Osteocyte (in vitro differentiated cells): ENCODE data around the gene APOL3. TPM values are rescaled to one million over a fixed set of nuclear protein-coding genes. Genes with fewer than 3 reads are reported as not detected.
"Not testable (repeated sequence)": the region's sequence is repeated elsewhere in the genome, so short reads cannot be mapped to it uniquely, and the experiment has no call there.

ENCODE experiments used
- DNase-seq: peaks from one replicate; pipeline ENCODE4 v3.0.0; 2021; ENCODE audit warnings: mixed read lengths; ENCODE audit not compliant: unreplicated experiment; ENCODE audit errors: extremely low spot score
- H3K27ac Mint-ChIP-seq: one replicate; pipeline ENCODE4 v1.8.0; 2021; ENCODE audit warnings: mild to moderate bottlenecking, mixed read lengths; ENCODE audit not compliant: unreplicated experiment
- H3K27me3 Mint-ChIP-seq: one replicate; pipeline ENCODE4 v1.8.0; 2021; ENCODE audit warnings: mixed read lengths; ENCODE audit not compliant: unreplicated experiment
- H3K36me3 Mint-ChIP-seq: one replicate; pipeline ENCODE4 v1.8.0; 2021; ENCODE audit warnings: mixed read lengths; ENCODE audit not compliant: unreplicated experiment
- H3K4me1 Mint-ChIP-seq: one replicate; pipeline ENCODE4 v1.8.0; 2021; ENCODE audit warnings: mixed read lengths; ENCODE audit not compliant: unreplicated experiment
- H3K4me3 Mint-ChIP-seq: one replicate; pipeline ENCODE4 v1.8.0; 2021; ENCODE audit warnings: mild to moderate bottlenecking, moderate library complexity, mixed read lengths; ENCODE audit not compliant: unreplicated experiment
- H3K9me3 Mint-ChIP-seq: one replicate; pipeline ENCODE4 v1.8.0; 2021; ENCODE audit warnings: mixed read lengths; ENCODE audit not compliant: unreplicated experiment
- CTCF ChIP-seq: fragments of 200-600 bp; sonication (generic); IDR thresholded peaks from 2 replicates; pipeline ENCODE4 v1.5.0; 2021; ENCODE audit warnings: antibody characterized with exemption, mild to moderate bottlenecking, moderate library complexity
- total RNA-seq: library from RNA; stranded (reverse); gene quantifications from 2 replicates; pipeline ENCODE4 v1.2.1, GENCODE V29; 2021

The APOL3 gene
- total RNA-seq, 1 donor from 2014 or later, result 10.8 TPM

DNA sequence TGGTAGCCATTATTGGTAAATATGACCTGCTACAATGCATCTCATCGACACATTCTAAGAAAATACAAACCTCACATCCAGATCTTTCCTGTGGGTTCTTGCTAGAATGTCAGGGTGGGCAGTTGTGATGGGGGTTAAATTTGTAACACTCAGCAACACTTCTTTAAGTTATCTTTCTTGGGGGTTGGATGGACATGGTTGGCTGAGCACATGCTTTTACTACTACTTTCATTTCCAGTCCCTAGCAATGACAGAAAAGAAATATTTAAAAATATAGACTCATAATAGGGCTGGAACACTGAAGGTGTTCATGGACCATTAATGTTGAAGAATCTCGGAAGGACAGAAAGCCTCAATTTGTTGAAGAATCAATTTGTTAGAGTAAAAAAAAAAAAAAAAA is 57.6 kb downstream of the APOL3 start:
- Mint-ChIP-seq H3K4me3 (no peak overlapping the region), H3K9me3 (peaks cover 5% of the 10 kb centered on the region), H3K36me3 (no peaks in the 10 kb centered on the region), H3K27ac (no peak overlapping the region), H3K4me1 (no peaks in the 10 kb centered on the region), H3K27me3 (no peaks in the 10 kb centered on the region)
- no peak for DNase-seq
- TF ChIP-seq CTCF, result no peak

- no peak for TF ChIP-seq CTCF
- no peak overlapping the region for H3K27ac Mint-ChIP-seq
- H3K4me1 Mint-ChIP-seq, result no peaks in the 10 kb centered on the region
- H3K4me3 Mint-ChIP-seq, result no peak overlapping the region
- H3K9me3 Mint-ChIP-seq, result peaks cover 5% of the 10 kb centered on the region
- no peaks in the 10 kb centered on the region for H3K36me3 Mint-ChIP-seq
- peaks cover 3% of the 10 kb centered on the region for H3K27me3 Mint-ChIP-seq
- DNase-seq, result no peak
These were observed 58.8 kb downstream of the APOL3 start for GRCh38 chr22:36101756-36102155.

DNA sequence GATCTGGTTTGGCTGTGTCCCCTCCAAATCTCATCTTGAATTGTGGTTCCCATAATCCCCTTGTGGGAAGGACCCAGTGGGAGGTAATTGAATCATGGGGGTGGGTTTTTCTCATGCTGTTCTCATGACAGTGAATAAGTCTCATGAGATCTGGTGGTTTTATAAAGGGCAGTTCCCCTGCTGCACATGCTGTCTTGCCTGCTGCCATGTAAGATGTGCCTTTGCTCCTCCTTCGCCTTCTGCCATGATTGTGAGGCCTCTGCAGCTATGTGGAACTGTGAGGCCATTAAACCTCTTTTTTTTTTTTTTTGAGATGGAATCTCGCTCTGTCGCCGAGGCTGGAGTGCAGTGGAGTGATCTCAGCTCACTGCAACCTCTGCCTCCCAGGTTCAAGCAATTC is 59.6 kb downstream of the APOL3 start:
- not testable (repeated sequence) for H3K36me3 Mint-ChIP-seq, DNase-seq, H3K27me3 Mint-ChIP-seq, H3K27ac Mint-ChIP-seq, H3K4me1 Mint-ChIP-seq, H3K4me3 Mint-ChIP-seq, H3K9me3 Mint-ChIP-seq

- Mint-ChIP-seq H3K27ac (no peak overlapping the region), H3K9me3 (peaks cover 5% of the 10 kb centered on the region), H3K36me3 (no peaks in the 10 kb centered on the region), H3K4me1 (no peaks in the 10 kb centered on the region), H3K27me3 (peaks cover 3% of the 10 kb centered on the region), H3K4me3 (no peak overlapping the region)
- no peak for DNase-seq
- no peak for TF ChIP-seq CTCF
These were observed 60.3 kb downstream of the APOL3 start for GRCh38 chr22:36100134-36100824.

- H3K27me3 Mint-ChIP-seq, H3K4me1 Mint-ChIP-seq, H3K36me3 Mint-ChIP-seq, H3K9me3 Mint-ChIP-seq, H3K4me3 Mint-ChIP-seq, DNase-seq, H3K27ac Mint-ChIP-seq: not testable (repeated sequence)
These were observed 61.0 kb downstream of the APOL3 start for GRCh38 chr22:36099561-36099960.

- Mint-ChIP-seq H3K27me3 (peaks cover 3% of the 10 kb centered on the region), H3K36me3 (no peaks in the 10 kb centered on the region), H3K9me3 (no peaks in the 10 kb centered on the region), H3K4me1 (no peaks in the 10 kb centered on the region), H3K4me3 (no peak overlapping the region), H3K27ac (no peak overlapping the region)
- no peak for TF ChIP-seq CTCF
- no peak for DNase-seq
These were observed 62.7 kb downstream of the APOL3 start for GRCh38 chr22:36097880-36098279.

- not testable (repeated sequence) for H3K27ac Mint-ChIP-seq, H3K4me3 Mint-ChIP-seq, H3K9me3 Mint-ChIP-seq, DNase-seq, H3K27me3 Mint-ChIP-seq, H3K4me1 Mint-ChIP-seq, H3K36me3 Mint-ChIP-seq
These were observed 69.8 kb downstream of the APOL3 start for GRCh38 chr22:36090772-36091171.
